ENCODE data around the gene ADRA2A. TPM values are rescaled to one million over a fixed set of nuclear protein-coding genes. Genes with fewer than 3 reads are reported as not detected.
A peak's percentile ranks its signal among the peaks of the same experiment; 100 is the strongest.

Gene ADRA2A
- total RNA-seq = not detected in 2 replicates

GRCh38 chr10:111076682-111077478 is at the start of gene ADRA2A:
Gene ADRA2A, plus strand, starts transcription at chr10:111077029. Its CDS starts 968 bp downstream, at chr10:111077997.
- DNase-seq (ENCODE audit: low read depth in 2 of 2) = peak; percentile 7 to 45

DNA sequence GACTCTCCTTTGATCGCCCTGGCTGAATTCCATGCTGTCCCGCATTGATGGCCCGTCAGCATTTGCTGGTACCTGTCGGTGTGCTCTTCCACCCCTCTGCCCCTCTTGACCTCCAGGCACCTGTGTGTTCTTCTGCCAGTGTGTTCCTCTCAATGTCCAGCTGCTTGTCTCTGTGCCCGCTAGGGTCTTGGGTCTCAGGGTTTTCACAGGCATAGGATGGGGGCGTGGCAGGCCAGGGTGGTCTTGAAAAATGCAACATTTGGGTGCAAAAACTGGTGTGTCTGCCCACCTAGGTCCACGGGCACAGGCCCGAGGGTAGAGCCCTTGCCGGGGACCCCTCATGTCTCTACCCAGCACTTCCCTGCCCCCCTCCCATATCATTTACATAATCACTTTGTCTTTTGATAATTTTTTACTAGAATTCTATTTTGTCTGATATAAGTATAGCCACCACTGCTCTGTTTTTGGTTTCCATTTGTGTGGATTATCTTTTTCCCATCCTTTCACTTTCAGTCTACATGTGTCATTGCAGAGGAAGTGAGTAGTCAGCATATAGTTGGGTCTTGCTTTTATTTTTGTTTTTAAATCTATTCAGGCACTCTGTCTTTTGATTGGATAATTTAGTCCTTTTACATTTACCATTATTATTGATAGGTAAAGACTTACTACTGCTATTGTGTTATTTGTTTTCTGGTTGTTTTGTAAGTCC is 46.6 kb upstream of the ADRA2A start:
- DNase-seq (ENCODE audit: low read depth in 2 of 2) = no peak

GRCh38 chr10:111034598-111035310 is 42.1 kb upstream of the ADRA2A start:
- DNase-seq (ENCODE audit: low read depth in 2 of 2) = peak in 1 of 2 donors; percentile 4

DNA sequence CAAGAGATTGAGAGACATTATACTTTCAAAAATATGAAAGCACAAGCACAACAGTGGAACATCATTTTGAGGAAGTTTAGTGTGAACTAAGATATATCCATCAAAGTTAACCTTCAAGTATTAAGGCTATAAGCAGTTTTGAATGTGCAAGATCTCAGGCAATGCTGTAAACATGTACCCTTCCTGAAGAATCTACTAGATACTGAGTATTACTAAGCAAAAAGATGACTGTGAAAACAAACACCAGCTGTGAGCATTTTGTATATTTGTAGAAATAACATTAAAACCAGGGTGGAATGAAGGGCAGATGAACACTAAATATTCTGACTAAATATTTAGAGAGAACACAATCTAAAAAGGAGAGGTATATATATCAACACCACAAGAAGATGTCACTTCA is 41.3 kb upstream of the ADRA2A start:
- DNase-seq (ENCODE audit: low read depth in 2 of 2) = no peak

DNA sequence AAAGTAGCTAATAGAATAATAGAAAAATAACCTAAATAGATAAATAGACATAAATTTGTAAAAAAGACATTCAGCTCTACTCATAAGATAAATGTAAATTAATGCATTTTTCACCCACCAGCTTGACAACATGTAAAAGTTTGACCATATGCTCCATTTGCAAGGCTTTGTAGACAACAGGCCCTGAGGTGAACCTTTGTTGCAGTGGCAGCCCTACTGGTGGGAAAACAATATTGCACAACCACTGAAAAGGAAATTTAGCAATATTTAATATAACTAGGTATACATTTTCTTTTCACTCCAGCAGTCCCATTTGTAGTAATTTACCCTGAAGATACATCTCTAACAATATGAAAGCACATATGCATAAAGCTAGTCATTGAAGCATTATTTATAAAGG is 39.0 kb upstream of the ADRA2A start:
- DNase-seq (ENCODE audit: low read depth in 2 of 2) = no peak

DNA sequence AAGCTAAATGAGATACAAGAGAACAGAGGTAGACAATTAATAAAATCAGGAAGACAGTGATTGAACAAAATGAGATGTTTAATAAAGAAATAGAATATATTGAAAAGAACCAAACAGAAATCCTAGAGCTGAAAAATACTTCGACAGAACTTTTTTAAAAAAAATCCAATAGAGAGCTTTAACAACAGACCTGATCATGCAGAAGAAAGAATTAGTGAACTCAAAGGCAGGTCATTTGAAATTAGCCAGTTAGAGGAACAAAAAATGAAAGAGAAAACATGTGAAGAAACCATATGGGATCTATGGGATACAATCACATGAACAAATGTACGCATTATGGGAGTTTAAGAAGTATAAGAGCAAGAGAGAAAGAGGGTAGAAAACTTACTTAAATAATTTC is 37.3 kb upstream of the ADRA2A start:
- no peak for DNase-seq (ENCODE audit: low read depth in 2 of 2)

DNA sequence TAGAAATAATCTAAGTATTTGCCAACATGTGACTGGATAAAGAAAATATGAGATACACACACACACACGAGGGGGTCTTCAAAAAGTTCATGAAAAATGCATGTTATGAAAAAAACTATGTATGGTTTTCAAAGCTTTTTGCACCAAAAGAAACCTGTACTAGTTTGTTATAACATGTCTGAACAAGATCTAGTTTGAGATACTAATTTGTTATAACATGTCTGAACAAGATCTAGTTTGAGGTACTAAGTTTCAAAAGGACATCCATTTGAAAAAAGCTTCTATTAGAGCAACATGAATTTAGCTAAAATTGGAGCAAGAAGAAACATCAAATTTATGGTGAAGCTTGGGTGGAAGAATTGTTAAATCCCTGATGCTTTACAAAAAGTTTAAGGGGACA is 19.8 kb upstream of the ADRA2A start:
- no peak for DNase-seq (ENCODE audit: low read depth in 2 of 2)

GRCh38 chr10:111063471-111063870 is 13.4 kb upstream of the ADRA2A start:
- DNase-seq (ENCODE audit: low read depth in 2 of 2) = no peak

- no peak for DNase-seq (ENCODE audit: low read depth in 2 of 2)
Observed at GRCh38 chr10:111072232-111072631, 4.6 kb upstream of the ADRA2A start.

- no peak for DNase-seq (ENCODE audit: low read depth in 2 of 2)
Observed at GRCh38 chr10:111075577-111076185, 1.1 kb upstream of the ADRA2A start.

DNA sequence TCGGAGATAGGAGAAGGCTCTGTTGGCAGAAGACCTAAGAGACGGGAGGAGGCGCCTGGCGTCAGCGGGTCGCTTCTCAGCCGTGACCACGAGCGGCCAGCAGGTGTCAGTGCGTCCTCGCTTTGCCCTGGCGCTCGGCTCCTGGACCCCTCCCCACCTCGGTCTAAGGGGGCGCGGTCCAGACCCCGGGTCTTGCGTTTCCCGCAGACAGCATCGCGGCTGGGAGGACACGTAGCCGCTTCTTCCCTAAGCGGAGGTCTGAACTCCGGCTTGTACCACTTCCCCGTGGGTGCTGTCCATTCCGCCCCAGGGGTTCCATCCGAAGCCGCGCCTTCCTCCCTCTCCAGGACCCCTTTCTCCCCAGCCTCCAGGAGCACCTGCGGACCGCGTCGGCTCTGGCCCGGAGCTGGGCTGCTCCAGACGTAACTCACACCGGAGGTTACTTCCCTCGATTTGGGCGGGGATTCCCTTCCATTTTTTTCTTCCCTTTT is 593 bp upstream of the ADRA2A start:
- peak in 1 of 2 donors; percentile 58 for DNase-seq (ENCODE audit: low read depth in 2 of 2)

DNA sequence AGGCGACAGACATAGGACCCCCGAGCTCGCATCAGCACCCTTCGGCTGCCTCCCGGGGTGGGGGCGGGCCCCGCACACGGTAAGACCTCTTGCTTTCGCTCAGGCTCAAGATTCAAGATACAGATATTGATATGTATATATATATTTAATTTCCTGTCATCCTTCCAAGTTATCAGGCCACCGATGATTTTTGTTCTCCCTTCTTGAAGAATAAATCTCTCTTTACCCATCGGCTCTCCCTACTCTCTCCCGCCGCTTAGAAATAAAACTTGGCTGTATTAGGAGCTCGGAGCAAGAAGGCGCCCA is 603 bp downstream of the ADRA2A start:
- no peak for DNase-seq (ENCODE audit: low read depth in 2 of 2)

DNA sequence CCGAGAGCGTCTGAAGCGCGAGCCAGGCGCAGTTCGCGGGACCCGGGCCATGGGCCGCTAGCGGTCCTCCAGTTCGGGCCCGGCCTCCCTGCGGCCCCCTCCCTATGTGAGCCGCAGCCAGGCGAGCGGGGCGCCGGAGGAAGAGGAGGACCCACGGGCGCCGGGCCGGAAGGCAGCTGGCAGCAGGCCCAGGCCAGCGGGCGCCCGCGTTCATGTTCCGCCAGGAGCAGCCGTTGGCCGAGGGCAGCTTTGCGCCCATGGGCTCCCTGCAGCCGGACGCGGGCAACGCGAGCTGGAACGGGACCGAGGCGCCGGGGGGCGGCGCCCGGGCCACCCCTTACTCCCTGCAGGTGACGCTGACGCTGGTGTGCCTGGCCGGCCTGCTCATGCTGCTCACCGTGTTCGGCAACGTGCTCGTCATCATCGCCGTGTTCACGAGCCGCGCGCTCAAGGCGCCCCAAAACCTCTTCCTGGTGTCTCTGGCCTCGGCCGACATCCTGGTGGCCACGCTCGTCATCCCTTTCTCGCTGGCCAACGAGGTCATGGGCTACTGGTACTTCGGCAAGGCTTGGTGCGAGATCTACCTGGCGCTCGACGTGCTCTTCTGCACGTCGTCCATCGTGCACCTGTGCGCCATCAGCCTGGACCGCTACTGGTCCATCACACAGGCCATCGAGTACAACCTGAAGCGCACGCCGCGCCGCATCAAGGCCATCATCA is 1.1 kb downstream of the ADRA2A start:
- DNase-seq (ENCODE audit: low read depth in 2 of 2) = peak in 1 of 2 donors; percentile 45

GRCh38 chr10:111078505-111079185 is 1.8 kb downstream of the ADRA2A start:
- no peak for DNase-seq (ENCODE audit: low read depth in 2 of 2)

DNA sequence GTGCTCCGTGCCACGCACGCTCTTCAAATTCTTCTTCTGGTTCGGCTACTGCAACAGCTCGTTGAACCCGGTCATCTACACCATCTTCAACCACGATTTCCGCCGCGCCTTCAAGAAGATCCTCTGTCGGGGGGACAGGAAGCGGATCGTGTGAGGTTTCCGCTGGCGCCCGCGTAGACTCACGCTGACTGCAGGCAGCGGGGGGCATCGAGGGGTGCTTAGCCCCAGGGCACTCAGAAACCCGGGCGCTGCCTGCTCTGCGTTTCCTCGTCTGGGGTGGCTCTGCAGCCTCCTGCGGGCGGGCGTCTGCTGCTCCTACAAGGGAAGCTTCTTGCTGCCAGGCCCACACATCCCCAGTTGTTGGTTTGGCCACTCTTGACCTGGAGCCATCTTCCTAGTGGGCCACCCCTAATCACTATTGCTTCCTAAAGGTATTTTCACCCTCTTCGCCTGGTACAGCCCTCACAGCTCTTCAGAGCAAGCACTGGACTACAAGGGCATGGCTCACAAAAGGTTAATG is 2.5 kb downstream of the ADRA2A start:
- DNase-seq (ENCODE audit: low read depth in 2 of 2) = no peak

DNA sequence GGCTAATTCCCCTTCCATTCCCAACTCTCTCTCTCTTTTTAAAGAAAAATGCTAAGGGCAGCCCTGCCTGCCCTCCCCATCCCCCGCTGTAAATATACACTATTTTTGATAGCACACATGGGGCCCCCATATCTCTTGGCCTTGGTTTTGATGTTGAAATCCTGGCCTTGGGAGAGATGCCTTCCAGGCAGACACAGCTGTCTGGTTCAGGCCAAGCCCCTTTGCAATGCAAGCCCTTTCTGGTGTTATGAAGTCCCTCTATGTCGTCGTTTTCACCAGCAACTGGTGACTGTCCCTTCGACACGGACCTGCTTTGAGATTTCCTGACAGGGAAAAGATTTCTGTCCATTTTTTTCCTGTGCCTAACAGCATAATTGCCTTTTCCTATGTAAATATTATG is 3.0 kb downstream of the ADRA2A start:
- DNase-seq (ENCODE audit: low read depth in 2 of 2) = no peak

DNA sequence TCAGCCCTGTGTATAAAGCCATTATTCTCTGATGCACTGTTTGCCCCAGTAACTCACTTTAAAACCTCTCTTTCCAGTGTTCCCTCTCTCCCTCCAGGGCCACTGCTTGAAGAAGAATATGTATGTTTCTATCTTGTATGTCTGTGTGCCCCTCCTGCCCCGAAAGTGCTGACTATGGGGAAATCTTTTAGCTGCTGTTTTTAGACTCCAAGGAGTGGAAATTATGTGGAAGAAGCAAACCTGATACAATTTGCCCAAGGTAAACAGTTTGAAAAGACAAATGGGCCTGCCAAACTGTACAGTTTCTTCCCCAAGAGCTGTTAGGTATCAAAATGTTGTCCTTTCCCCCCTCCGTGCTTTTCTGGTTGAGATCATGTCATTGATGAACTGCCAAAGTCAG is 3.4 kb downstream of the ADRA2A start:
- DNase-seq (ENCODE audit: low read depth in 2 of 2) = no peak

DNA sequence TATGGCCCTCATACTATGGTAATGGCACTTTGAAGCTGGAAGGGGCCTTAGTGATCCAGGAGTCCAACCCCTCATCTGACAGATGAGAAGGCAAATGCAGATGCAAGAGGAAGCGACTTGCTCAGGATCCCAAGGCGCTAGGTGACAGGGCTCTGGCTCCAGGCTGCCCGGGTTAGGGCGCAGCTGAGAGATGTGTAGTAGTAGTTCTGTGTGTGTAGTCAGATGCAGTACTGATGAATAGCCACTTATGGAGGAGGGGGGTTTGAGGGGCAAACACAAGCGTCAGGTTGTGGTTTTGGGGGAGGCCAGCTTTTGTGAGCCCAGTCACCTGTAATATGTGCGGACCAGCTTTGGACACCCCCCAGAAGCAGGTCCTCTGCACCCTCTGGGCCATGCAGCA is 4.8 kb downstream of the ADRA2A start:
- no peak for DNase-seq (ENCODE audit: low read depth in 2 of 2)

DNA sequence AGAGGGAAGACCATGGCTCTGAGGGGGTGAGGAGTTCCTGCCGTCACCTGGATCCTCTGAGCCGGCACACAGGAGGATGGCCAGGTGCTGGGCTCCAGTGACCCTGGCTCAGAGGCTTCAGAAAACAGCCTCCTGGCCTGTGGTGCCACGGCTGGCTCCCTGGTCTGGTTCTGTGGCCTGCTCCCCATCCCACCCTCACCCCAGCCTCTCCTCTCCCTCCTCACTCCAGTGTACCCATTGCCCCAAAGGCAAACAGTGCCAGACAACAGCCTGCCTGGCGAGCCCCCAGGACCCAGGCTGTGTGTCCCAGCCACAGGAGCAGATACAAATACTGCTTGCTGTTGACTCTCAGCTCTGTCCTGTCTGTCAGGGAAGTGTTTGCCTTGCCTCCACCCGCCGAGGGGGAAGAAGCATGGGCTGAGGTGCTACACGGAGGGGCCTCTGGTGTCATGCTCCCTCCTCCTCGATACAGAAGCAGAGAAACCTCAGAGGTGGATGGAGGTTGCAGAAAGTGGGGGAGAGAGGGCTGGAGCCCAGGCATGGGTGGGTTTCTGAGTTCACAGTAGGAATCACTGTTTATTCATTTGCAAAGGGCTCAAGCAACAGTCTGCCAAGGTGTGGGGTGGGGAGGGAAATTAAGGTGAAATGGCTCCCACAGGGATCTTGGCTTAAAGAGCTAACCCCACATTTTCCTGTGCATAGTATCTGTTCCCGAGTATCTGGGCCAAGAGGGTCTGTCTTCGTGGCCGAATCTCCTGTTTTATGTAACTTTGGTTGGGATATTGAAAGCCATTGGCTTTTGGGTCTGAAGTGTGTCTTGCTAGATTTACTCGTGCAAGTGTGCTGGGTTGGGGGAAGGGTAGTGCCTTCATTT is 5.5 kb downstream of the ADRA2A start:
- DNase-seq (ENCODE audit: low read depth in 2 of 2) = no peak

Measured in dermis microvascular lymphatic vessel endothelial cell (primary cell).